OCI-LY1 (cell line): ENCODE data around the gene GUCY1A2.

Experiments
- EZH2 ChIP-seq: fragments of 200-600 bp; sonication (generic), shearing (Covaris generic); IDR thresholded peaks from 2 replicates; pipeline ENCODE4 v1.8.0; 2017; ENCODE audit warnings: borderline replicate concordance, mixed run types, mild to moderate bottlenecking, antibody characterized with exemption, low read length, moderate library complexity, mixed read lengths
- TF ChIP-seq, protein P1 (sequence below): fragments of 200-600 bp; sonication (generic), shearing (Covaris generic); IDR thresholded peaks from 2 replicates; pipeline ENCODE4 v1.5.1; 2017; ENCODE audit warnings: mild to moderate bottlenecking, antibody characterized with exemption, low read length, moderate library complexity, mixed read lengths

DNA sequence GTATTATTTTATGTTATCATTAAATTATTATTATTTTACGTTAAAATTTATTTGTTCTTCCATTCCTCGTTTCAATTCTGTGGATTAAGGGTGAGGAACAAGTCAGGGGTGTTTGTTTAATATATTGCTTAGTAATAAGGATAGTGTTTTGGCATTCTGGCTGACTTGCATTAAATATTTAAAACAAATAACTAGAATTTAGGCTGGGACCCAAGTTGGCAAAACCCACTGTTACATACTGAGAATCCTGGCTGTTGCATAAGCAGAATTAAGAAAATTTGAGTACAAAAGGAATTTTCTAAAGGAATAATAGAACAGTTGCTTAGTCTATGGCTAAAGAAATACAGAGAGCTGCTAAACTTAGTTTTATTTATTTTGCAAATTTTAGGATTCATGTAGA is 196.4 kb downstream of the GUCY1A2 start:
- TF ChIP-seq, protein P1, sequence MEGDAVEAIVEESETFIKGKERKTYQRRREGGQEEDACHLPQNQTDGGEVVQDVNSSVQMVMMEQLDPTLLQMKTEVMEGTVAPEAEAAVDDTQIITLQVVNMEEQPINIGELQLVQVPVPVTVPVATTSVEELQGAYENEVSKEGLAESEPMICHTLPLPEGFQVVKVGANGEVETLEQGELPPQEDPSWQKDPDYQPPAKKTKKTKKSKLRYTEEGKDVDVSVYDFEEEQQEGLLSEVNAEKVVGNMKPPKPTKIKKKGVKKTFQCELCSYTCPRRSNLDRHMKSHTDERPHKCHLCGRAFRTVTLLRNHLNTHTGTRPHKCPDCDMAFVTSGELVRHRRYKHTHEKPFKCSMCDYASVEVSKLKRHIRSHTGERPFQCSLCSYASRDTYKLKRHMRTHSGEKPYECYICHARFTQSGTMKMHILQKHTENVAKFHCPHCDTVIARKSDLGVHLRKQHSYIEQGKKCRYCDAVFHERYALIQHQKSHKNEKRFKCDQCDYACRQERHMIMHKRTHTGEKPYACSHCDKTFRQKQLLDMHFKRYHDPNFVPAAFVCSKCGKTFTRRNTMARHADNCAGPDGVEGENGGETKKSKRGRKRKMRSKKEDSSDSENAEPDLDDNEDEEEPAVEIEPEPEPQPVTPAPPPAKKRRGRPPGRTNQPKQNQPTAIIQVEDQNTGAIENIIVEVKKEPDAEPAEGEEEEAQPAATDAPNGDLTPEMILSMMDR = no peak
- no peak for TF ChIP-seq EZH2
